Hepatic stellate cell (primary cell): Measurements from ENCODE around the gene ADGRB2.

ENCODE experiments used
- DNase-seq: peaks from one replicate; pipeline ENCODE4 v3.0.0; 2011; ENCODE audit warnings: low spot score

The ADGRB2 gene

DNA sequence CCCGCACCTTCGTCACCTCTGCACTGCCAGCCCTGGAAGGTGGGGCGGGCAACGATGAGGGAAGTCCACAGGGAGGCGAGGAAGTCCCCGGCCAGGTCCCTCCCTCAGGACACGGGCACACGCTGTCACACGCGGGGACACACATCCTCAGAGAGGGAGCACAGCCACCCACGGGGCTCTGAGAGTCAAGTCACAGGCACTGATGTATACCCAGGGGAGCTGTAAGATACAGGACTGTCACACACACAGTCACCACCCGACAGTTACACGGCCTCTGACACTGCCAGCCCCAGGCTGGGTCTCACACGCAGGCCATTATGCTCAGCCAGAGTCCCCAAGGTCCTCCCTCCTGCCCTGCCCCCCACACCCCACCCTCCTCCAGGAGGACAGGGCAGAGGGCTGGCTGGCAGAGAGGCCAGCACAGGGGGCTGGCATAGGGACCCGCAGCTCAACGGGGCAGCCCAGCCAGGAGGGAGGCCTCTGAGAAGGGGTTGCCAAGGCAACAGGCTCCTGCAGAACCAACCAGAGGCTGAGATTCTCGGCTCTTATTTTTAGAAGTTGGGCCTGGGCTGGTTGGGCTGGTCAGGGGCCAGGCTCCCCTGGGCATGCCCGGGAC is 17.7 kb upstream of the ADGRB2 start:
- no peak for DNase-seq

DNA sequence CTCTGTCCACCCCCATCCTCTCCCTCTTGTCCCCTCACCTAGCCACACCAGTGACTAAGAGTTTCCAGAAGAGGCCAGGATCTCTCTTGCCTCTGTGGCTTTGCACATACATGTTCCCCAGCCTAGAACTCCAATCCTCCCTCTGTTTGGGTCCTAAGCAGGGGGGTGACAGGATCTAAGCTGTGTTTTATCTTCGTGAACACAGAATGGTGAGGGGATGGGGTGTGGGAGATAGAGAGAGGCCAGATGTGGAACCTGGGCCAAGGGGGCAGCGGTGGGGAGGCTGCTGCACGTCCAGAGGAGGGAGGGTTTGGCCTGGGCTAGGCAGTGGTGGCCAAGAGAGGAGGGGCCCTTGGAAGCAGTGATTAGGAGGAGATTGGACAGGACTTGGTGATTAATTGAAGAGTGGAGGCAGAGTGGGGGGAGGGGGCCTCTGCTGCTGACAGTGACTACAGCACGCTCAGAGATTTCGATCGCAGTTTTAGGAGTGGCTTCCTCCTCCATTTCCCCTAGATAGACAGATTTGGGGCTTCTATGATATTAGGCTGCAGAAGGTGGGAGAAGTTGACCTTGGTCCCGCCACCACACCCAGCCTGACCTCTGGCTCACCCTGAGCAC is 17.1 kb upstream of the ADGRB2 start:
- no peak for DNase-seq

DNA sequence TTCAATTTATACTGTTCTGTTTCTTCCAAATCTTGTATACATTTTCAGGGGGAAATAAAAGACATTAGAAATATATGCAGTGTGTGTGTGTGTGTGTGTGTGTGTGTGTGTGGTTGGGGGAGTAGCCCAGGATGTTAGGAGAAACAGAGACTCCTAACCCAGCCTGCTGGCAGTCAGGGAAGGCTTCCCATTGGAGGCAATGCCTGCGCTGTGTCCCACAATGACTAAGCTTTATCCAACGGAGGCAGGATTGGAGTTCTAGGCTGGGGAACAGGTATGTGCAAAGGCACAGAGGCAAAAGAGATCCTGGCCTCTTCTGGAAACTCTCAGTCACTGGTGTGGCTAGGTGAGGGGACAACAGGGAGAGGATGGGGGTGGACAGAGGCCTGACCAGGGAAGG is 16.5 kb upstream of the ADGRB2 start:
- DNase-seq = no peak

DNA sequence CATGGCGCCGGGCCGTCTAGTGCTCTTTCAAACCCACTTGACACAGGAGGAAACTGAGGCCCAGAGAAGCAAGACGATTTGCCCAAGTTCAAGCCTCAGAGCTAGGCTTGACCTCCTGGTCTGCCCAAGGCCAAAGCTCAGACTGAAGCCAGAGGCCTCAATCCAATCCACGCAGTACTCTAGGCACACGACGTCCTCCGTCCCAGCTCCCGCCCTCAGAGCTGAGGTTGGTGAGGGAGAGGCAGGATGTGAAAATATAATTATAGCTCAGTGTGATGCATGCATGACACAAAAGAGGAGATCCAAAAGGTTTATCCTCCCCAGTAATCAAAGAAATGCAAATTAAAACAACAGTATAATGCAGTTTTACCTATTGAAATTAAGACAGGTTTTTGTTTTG is 15.5 kb upstream of the ADGRB2 start:
- DNase-seq = no peak

DNA sequence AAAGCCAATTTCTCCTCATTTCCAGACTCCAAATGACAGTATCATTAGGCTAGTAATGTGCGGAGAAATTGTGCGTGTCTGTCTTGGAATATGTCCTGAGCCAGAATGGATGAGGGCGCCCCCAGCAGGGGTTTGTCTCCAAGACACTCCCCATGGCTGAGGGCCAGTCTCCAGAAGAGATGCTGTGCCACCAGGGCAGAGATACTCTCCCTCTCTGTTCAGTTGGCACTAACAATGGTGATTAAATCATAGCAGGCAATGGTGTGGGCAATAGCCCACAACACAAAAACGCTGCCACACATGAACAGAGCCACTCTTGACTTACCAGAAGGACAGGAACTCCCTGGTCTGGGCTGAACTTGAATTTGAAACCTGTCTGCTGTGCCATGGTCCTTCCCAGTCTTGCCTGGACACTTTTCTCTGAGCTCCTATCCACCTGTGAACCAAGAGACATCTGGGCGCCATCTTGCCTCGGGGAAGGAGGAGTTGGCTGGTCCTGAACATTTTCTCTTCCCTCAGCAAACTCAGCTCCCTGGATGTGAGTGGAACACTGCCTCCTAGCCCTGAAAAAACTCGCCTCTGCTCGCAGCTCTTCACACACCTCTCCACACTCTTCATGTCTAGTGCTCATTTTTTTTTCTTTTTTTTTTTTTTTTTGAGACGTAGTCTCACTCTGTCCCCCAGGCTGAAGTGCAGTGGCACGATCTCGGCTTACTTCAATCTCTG is 14.8 kb upstream of the ADGRB2 start:
- DNase-seq = no peak

DNA sequence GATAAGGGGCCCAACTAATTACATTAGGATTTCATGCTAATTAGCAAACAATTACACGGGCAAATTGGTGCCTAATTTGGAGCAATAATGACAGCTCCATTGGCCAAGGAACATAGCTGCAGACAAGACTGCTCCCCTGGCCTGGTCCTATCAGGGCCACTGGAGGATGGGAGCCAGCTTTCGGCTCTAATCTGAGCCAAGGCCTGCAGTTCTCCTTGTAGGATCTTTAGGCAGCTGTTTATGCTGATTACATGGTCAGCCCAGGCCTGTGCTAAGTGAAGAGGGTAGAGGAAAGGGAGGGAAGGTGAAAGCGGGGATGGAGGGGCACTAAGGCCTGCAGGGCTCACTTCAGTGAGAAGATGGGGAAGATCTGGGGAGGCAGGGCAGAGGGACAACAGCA is 12.4 kb upstream of the ADGRB2 start:
- no peak for DNase-seq

DNA sequence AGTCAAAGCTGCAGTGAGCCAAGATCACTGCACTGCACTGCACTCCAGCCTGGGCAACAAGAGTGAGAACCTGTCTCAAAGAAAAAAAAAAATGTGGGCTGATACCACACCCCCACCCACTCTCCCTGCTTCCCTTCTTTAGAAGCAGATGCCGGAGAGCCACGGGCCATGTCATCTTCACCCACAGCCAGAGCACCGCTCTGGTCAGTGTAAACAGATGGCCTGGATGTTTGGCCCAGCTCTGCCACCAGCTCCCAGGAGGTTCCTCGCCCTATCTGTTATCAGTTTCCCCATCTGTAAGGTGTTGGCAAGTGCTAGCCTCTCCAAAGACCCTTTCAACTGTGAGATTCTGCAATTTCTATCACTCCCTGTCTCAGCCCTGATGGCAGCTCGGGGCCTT is 11.9 kb upstream of the ADGRB2 start:
- no peak for DNase-seq

DNA sequence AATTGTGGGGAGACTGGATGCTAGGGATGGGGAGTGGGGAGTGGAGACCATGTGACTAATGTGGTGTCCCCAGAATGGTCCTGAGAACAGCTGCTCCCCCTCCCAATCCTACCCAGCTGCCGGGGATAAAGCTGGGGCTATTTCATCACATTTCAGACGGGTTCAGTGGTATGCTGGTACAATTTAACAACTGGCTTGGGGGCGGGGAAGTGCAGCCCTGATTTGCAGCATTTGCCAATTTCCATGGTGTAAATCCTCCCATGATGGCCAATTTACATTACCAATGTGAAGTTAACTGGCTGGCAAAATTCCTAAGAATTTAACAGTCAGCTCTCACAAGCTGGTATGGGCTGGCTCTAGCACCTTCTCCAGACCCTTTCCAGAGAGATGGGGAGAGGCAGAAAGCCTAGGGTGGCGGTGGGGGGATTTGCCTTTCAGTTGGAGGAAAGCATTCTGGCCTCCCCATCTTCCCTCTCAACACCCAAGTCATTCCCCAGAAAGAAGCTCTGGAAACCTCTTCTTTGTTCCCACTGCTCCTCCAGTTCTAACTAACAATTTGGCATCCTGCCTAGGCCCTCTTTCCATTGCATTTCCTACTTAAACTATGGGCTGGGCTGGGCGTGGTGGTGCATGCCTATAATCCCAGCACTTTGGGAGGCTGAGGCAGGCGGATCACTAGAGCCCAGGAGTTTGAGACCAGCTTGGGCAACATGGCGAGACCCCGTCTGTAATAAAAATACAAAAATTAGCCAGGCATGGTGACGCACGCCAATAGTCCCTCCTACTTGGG is 11.3 kb upstream of the ADGRB2 start:
- DNase-seq = no peak

DNA sequence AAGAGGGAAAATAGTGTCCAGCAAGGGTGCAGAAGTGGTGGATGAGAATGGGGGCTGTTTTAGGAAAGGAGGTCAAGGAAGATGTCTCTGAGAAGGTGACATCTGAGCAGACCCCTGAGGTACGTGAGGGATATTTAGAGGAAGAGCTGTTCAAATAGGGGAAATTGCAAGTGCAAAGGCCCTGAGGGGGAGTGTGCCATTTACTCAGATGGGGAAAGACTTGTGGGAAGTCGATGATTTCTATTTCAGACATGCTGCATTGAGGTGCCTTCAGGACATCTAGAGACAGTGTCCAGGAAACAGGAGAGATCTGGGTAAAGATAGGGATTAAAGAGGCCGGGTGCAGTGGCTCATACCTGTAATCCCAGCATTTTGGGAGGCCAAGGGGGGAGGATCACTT is 10.4 kb upstream of the ADGRB2 start:
- no peak for DNase-seq

DNA sequence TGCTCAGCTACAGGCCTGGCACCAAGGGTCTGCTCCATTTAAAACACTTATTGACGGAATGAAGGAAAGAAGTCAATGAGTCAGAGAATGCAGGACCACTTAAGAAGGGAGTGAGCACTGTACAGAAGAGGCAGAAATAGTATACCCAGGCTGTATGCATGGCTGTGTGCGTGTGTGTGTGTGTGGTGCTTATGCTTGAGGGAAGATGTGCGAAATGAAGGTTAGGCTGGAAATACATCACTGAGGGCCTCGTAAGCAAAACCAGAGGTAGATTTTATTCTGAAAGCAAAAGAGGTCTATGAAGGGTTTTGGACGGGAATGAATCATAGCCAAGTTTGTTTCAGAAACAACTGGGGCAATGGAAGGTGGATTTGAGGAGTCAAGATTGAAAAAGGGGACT is 9.7 kb upstream of the ADGRB2 start:
- DNase-seq = no peak

DNA sequence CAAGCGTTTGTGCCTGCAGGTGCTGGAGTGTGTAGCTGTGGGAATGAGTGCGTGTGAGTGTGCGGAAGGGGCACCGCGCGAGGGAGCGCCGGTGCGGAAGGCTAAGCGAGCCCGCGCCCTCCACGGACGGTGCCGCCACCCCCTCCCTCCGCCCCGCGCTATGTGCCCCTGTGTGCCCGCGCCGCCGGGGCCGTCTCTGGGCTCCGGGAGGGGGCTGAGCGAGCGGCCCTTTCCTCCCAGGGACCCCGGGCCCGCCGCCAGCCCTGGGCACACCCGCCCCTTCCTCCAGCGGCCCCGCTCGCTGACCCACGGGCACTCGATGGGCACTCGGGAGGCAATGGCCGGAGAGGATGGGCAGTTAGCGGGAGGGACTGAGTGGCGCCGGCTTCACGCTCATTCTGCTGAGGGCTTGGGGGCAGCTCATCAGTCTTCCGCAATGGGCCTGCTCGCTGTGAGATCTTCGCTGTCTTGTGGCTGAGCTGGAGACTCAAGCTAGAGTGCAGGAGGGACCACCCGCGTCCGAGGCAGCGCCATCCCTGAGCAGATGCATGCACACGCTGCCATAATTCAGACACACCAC is 8.6 kb upstream of the ADGRB2 start:
- DNase-seq = no peak

DNA sequence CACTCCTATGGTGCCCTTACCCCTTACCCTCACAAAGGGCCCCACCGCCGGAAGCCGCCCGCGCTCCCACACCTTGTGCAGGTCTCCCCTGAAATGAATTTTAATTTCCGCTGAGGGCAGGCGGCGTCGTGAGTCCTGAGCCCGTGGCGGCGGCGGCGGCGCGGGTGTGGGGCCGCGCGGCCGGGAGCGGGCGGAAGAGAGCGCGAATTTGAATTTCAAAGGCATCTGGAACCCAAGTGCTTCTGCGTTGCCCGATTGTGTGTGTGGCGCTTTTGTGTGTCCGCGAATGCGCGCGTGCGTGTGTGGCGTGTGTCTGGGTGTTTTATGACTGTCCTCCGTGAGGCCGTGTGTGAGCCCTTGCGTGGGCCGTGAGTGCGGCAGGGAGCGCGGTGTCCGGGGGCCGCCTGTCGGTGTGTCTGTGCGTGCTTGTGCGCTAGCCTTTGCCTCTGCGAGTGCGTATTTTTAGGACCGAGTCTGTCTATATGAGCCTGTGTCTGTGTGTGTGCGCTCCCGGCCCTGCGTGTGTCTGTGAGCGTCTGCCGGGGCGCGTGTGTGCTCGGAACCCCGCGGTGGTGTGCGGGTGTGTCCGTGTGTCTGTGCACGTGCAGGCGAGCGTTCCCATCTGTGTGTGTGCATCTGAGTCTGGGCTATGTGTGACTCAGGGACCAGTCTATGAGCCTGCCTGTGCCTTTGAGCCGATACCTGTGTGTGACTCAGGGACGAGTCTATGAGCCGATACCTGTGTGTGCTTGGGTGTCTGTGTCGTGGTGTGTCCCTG is 7.9 kb upstream of the ADGRB2 start:
- no peak for DNase-seq

DNA sequence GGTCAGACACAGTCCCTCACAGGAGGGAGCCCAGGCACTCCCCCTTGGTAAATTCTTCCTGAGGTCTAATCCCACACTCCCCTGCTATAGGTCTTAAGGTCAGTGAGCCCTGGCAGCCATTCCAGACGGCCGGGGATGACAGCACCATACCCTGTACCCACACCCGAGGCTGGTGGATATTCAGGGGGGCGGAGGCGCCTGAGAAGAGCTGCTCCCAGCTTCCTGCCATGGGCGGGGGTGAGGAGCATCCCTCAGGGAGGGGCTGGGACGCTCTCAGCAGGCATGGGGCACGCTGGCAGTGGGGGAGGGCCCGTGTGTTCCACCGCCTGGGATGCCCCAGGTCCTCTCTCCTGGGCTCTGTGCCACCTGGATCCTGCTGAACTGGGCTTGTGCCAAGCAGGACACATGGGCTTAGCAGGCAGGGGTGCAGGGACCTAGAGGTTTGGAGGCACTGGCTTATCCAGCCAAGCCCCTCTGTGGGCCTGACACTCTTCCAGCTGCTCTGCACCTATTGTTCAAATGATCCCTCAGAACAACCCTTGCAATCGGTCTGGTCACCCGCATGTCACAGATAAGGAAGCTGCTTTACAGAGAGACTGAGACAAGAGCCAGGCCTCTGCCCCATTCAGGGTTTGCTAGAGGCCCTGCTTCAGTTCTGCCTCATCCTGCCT is 5.7 kb upstream of the ADGRB2 start:
- no peak for DNase-seq

DNA sequence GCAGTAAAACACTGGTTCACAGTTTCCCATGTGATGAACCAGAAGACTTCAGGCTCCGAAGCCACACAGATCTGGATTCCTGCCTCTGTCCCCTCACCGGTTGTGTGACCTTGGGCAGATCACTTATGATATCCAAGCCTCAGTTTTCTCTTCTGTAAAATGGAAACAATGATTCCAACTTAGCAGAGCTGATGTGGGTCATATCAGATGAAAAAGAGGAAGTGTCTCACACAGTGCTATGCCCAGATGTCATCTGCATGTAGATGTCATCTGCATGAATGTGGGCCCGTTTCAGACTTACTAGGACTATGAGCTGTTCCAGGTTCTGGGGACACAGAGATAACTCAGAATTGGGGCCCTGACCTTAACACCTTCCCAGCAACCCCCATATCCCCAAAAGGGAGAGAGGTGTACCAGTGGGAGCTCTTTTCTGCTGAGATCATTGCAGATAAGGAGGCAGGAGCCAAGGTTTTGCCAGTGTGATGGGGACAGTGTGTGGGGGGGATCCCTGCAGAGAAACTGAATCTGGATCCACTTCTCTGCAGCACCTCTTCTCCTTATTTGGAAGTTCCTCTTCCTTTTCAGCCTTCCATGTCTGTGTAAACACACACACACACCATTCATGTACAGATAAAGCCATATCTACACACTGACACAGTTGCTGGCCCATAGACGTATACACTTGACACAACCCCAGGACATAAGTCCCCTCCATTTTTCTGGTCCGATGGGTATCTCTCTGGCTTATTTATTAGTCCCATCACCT is 5.0 kb upstream of the ADGRB2 start:
- no peak for DNase-seq

DNA sequence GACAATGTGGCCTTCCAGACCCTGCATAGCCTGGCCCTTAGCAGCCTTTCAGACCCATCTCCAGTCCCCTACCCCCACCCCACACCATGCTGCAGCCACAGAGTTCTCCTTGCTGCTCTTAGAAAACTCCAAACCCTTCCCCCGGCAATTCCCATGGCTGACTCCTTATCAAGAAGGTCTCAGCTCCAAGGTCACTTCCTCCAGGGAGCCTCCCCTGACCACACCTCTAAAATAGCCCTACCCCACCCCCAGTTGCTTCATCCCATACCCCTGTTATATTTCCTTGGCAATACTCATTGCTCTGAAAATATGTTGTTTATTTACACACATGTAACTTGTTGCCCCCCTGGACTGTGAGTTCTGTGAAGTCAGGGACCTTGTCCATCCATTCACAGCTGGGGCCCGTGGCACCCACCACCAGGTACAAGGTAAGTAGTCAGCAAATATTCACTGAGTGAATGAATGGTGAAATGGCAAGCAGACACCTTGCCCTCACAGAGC is 4.3 kb upstream of the ADGRB2 start:
- DNase-seq = no peak

DNA sequence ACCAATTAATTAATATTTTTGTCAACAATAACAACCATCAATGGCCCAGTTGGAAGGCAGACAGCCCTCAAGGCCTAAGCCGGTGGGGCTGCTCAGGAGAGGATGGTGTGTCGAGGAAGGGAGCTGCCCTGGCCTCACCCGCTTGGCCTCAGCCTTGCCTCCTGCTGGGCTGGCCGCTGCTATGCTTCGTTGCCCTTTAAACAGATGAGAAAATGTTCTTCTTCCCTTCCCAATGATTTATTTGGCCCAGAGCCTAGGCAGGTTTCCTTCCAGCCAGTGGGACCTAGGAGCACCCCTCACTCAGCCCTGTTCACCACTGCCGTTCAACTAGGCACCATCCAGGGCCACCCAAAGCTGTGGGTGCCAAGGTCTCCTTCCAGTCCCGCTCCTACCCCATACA is 3.1 kb upstream of the ADGRB2 start:
- DNase-seq = no peak

DNA sequence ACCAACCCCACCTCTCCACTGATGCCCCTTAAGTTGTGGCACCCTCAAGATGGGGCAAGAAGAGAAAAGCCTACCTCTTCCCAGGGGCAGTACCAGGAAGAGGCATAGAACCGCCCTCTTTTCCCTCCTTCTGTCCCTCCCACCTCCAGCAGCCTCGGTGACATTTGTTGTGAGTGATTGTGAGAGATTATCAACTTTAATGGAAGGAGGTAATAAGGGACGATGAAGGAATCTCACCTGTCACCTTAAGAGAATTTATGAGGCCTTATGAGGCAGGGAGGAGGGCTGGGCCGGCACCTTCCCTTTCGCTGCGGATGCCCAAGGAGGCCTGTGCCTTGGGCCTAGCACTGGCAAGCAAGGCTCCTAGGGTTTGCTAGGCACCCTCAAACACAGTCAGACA is 1.4 kb upstream of the ADGRB2 start:
- no peak for DNase-seq

DNA sequence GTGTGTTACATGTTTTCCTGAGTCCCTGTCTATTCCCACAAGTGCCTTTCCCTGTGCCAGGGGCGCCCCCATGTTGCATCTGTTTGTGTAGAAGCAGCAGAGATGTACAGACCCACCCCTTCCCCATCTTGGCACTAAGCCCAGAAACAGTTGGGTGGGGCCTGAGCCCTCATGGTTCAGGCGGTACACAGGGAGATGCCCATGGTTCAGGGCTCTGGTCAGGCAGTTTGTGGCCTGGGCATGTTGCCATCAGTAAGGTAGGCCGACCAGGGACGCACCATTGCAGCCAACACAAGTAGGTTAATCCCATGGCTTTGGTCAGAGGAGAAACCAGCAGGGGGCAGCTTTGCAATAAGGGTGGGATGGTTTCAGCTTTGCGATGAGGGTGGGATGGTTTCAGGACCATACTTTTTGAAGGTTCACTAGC is 914 bp upstream of the ADGRB2 start:
- DNase-seq = no peak

DNA sequence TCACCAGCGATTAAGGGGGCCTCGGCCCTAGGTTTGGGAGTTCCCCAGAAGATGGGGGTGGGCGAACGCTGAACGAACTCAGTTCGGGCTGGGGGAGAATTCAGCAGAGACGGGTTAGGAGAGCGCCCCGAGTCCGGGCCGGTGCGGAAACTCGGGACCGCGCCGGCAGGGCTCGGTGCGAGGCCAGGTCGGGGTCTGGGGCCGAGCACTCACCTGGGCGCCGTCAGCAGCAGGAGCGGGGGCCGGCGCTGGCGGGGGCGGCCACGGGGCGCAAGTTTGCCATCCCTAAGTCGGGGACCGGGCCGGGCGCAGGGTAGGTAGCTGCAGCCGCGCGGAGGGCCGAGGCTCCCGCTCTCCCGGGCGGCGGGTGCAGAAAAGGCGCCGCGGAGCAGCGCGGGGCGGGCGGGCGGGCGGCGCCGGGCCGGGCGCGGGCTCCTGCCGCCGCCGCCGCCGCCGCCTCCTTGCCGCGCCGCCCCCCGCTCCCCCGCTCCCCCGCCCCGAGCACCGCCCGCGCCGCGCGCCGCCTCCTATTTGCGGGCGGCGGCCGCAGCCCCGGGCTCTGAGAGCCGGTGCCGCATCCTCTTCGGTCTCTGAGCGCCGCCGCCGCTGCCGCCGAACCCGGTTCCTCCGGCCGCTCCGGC is 349 bp downstream of the ADGRB2 start:
- no peak for DNase-seq
